GM23338 (cell line): Measurements from ENCODE around the gene NUP214.

Source experiments
- CREB1 ChIP-seq: fragments of 250-450 bp; sonication (Bioruptor Pico); IDR thresholded peaks from 2 replicates; pipeline ENCODE4 v1.5.0; 2020; ENCODE audit warnings: low read depth, mild to moderate bottlenecking, moderate library complexity
- CTCF ChIP-seq, 2 experiments: fragments of 200-600 bp in 1 of 2; sonication (generic) in 1 of 2; conservative IDR thresholded peaks; 2 replicates each; pipeline versions ENCODE4 v1.5.1 to v1.6.1; 2016 to 2017; ENCODE audit warnings: antibody characterized with exemption in 2 of 2, low read depth in 2 of 2, mild to moderate bottlenecking in 2 of 2, moderate library complexity in 1 of 2
- EZH2 ChIP-seq: fragments of 200-600 bp; sonication (generic); IDR thresholded peaks from one replicate; pipeline ENCODE4 v1.8.0; 2017; ENCODE audit warnings: antibody characterized with exemption, mild to moderate bottlenecking, low read depth; ENCODE audit not compliant: unreplicated experiment
- EZH2phosphoT487 ChIP-seq: fragments of 200-600 bp; sonication (generic); IDR thresholded peaks from one replicate; pipeline ENCODE4 v1.8.1; 2018; ENCODE audit warnings: antibody characterized with exemption; ENCODE audit not compliant: unreplicated experiment
- JUNB ChIP-seq: IDR thresholded peaks from one replicate; pipeline ENCODE4 v1.6.1; 2016; ENCODE audit warnings: antibody characterized with exemption; ENCODE audit not compliant: unreplicated experiment
- NANOG ChIP-seq: IDR thresholded peaks from 2 replicates; pipeline ENCODE4 v1.6.1; 2016; ENCODE audit warnings: antibody characterized with exemption, borderline replicate concordance
- POLR2AphosphoS5 ChIP-seq: IDR thresholded peaks from 2 replicates; pipeline ENCODE4 v1.6.1; 2016; ENCODE audit warnings: antibody characterized with exemption, low read depth
- STAT1 ChIP-seq: IDR thresholded peaks from one replicate; pipeline ENCODE4 v1.6.1; 2016; ENCODE audit warnings: antibody characterized with exemption; ENCODE audit not compliant: unreplicated experiment
- ZNF114 ChIP-seq: fragments of 250-450 bp; sonication (Bioruptor Pico); IDR thresholded peaks from 2 replicates; pipeline ENCODE4 v1.5.0; 2020; ENCODE audit warnings: mild to moderate bottlenecking, moderate library complexity
- ZNF331 ChIP-seq: fragments of 250-450 bp; sonication (Bioruptor Pico); IDR thresholded peaks from 2 replicates; pipeline ENCODE4 v1.5.0; 2020; ENCODE audit warnings: low read depth, mild to moderate bottlenecking, moderate library complexity
- ZNF462 ChIP-seq: fragments of 250-450 bp; sonication (Bioruptor Pico); IDR thresholded peaks from 2 replicates; pipeline ENCODE4 v1.5.0; 2020; ENCODE audit warnings: mild to moderate bottlenecking, moderate library complexity
- TF ChIP-seq, protein P1 (sequence below): IDR thresholded peaks from 2 replicates; pipeline ENCODE4 v1.6.1; 2016; ENCODE audit warnings: antibody characterized with exemption
- TF ChIP-seq, protein P2 (sequence below): IDR thresholded peaks from one replicate; pipeline ENCODE4 v1.6.1; 2018; ENCODE audit warnings: antibody characterized with exemption; ENCODE audit not compliant: unreplicated experiment

GRCh38 chr9:131090025-131090787 is 35.2 kb upstream of the NUP214 start:
- no peak for TF ChIP-seq CTCF (conservative IDR thresholded peaks at IDR 0.05; ENCODE audit: low read depth in 2 of 2)
- TF ChIP-seq, protein P1, sequence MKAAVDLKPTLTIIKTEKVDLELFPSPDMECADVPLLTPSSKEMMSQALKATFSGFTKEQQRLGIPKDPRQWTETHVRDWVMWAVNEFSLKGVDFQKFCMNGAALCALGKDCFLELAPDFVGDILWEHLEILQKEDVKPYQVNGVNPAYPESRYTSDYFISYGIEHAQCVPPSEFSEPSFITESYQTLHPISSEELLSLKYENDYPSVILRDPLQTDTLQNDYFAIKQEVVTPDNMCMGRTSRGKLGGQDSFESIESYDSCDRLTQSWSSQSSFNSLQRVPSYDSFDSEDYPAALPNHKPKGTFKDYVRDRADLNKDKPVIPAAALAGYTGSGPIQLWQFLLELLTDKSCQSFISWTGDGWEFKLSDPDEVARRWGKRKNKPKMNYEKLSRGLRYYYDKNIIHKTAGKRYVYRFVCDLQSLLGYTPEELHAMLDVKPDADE, result no peak
- TF ChIP-seq NANOG, result no peak
- TF ChIP-seq ZNF114 (CRISPR knock-in tag), result no peak
- no peak for TF ChIP-seq EZH2phosphoT487
- TF ChIP-seq STAT1, result no peak
- no peak for TF ChIP-seq POLR2AphosphoS5
- no peak for TF ChIP-seq CREB1 (CRISPR knock-in tag)
- TF ChIP-seq EZH2, result no peak
- TF ChIP-seq, protein P2, sequence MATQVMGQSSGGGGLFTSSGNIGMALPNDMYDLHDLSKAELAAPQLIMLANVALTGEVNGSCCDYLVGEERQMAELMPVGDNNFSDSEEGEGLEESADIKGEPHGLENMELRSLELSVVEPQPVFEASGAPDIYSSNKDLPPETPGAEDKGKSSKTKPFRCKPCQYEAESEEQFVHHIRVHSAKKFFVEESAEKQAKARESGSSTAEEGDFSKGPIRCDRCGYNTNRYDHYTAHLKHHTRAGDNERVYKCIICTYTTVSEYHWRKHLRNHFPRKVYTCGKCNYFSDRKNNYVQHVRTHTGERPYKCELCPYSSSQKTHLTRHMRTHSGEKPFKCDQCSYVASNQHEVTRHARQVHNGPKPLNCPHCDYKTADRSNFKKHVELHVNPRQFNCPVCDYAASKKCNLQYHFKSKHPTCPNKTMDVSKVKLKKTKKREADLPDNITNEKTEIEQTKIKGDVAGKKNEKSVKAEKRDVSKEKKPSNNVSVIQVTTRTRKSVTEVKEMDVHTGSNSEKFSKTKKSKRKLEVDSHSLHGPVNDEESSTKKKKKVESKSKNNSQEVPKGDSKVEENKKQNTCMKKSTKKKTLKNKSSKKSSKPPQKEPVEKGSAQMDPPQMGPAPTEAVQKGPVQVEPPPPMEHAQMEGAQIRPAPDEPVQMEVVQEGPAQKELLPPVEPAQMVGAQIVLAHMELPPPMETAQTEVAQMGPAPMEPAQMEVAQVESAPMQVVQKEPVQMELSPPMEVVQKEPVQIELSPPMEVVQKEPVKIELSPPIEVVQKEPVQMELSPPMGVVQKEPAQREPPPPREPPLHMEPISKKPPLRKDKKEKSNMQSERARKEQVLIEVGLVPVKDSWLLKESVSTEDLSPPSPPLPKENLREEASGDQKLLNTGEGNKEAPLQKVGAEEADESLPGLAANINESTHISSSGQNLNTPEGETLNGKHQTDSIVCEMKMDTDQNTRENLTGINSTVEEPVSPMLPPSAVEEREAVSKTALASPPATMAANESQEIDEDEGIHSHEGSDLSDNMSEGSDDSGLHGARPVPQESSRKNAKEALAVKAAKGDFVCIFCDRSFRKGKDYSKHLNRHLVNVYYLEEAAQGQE, result no peak
- no peak for TF ChIP-seq JUNB
- TF ChIP-seq ZNF462 (CRISPR knock-in tag), result no peak
- TF ChIP-seq ZNF331 (CRISPR knock-in tag), result no peak
